Measurements from ENCODE around the gene GFRA1. TPM values are rescaled to one million over a fixed set of nuclear protein-coding genes. Genes with fewer than 3 reads are reported as not detected.

Gene GFRA1, protein sequence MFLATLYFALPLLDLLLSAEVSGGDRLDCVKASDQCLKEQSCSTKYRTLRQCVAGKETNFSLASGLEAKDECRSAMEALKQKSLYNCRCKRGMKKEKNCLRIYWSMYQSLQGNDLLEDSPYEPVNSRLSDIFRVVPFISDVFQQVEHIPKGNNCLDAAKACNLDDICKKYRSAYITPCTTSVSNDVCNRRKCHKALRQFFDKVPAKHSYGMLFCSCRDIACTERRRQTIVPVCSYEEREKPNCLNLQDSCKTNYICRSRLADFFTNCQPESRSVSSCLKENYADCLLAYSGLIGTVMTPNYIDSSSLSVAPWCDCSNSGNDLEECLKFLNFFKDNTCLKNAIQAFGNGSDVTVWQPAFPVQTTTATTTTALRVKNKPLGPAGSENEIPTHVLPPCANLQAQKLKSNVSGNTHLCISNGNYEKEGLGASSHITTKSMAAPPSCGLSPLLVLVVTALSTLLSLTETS
- total RNA-seq = under 0.01 and 0.18 TPM in 2 replicates

DNA sequence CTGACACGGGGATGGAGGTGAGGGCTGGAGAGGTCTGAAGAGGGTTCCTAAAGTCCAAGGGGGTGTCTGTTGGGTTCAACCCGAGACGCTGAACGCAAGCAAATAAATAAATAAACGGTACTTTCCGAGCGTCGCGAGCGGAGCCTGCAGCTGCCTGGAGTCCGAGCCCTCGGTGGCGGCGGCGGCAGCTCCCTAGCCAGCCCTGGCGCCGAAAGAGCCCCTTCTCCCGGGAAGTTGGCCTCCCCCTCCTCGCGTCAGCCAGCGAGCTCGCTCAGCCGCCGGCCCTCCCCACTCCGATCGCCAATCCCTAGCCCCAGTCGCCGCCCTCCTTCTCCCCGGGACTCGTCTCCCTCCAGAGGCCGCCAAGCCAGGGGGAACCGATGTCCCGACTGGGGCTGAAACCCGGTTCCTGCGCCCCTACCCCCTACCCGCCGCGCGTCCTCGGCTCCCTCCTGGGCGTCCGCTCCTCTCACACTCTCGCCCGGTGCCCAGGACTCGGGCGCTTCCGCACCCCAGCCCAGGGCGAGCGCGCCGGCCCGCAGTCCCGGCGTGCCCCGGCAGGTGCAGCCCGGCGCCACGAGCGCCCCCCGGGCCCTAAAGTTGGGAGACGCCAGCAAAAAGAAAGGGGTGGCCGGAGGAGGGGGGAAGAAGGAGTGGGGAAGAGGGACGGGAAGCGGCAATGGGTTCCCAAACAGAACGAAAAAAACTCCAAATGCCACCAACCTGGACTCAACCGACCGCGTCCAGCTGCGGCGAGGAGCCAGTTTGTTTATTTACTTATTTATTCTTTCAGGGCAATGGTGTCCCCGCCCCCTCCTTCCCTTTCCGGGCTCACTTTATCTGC is at the start of gene GFRA1:
Gene GFRA1, minus strand, starts transcription at position 767 of the 844 bp plus-strand sequence. CDS start 1,177 bp downstream, outside the sequence.

Other genes with a start within 250 kb of the GFRA1 start
- gene CCDC172, start 51.2 kb upstream of the GFRA1 start, total RNA-seq = not detected in 2 replicates
- gene PNLIPRP3, start 154.6 kb upstream of the GFRA1 start, total RNA-seq = not detected in 2 replicates